ENCODE data around the gene HOXD12.
A peak's percentile ranks its signal among the peaks of the same experiment; 100 is the strongest.

DNA sequence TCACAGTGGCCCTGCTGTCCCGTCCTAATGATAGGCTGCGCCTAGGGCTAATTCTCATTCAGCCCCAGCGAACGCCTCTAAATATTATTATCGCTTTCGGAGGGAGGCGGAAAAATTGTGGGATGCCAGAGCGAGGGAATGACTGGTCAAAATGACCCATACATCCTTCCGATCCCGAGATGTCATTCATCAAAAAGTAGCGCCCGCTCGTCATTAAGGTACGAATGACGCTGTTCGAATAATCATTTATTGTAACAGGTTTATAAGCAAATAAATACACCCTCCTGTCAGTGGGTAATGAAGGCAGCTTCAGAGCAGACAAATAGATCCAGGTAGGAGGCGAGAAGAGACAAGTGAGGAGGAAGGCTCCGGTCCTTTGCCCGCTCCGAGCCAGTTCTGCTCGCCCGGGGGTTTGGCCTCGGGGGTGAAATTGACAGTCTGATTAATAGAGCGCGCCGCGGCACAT lies 15.8 kb upstream of the HOXD12 start, which contains the start of gene EVX2:
- TF ChIP-seq CTCF (conservative IDR thresholded peaks at IDR 0.05; ENCODE audit: low read depth in 2 of 2) (no peak), CREB1 (CRISPR knock-in tag; IDR thresholded peaks at IDR 0.05; ENCODE audit: low read depth) (no peak), NANOG (IDR thresholded peaks at IDR 0.05; ENCODE audit: borderline replicate concordance) (no peak), EZH2 (IDR thresholded peaks at IDR 0.05; ENCODE audit: low read depth, unreplicated experiment) (peak; percentile 91), ZNF114 (CRISPR knock-in tag; IDR thresholded peaks at IDR 0.05) (no peak), POLR2AphosphoS5 (IDR thresholded peaks at IDR 0.05; ENCODE audit: low read depth) (no peak), JUNB (IDR thresholded peaks at IDR 0.05; ENCODE audit: unreplicated experiment) (no peak), EZH2phosphoT487 (IDR thresholded peaks at IDR 0.05; ENCODE audit: unreplicated experiment) (no peak), ETS1 (IDR thresholded peaks at IDR 0.05) (no peak)
- TF ChIP-seq, protein P1, sequence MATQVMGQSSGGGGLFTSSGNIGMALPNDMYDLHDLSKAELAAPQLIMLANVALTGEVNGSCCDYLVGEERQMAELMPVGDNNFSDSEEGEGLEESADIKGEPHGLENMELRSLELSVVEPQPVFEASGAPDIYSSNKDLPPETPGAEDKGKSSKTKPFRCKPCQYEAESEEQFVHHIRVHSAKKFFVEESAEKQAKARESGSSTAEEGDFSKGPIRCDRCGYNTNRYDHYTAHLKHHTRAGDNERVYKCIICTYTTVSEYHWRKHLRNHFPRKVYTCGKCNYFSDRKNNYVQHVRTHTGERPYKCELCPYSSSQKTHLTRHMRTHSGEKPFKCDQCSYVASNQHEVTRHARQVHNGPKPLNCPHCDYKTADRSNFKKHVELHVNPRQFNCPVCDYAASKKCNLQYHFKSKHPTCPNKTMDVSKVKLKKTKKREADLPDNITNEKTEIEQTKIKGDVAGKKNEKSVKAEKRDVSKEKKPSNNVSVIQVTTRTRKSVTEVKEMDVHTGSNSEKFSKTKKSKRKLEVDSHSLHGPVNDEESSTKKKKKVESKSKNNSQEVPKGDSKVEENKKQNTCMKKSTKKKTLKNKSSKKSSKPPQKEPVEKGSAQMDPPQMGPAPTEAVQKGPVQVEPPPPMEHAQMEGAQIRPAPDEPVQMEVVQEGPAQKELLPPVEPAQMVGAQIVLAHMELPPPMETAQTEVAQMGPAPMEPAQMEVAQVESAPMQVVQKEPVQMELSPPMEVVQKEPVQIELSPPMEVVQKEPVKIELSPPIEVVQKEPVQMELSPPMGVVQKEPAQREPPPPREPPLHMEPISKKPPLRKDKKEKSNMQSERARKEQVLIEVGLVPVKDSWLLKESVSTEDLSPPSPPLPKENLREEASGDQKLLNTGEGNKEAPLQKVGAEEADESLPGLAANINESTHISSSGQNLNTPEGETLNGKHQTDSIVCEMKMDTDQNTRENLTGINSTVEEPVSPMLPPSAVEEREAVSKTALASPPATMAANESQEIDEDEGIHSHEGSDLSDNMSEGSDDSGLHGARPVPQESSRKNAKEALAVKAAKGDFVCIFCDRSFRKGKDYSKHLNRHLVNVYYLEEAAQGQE (IDR thresholded peaks at IDR 0.05; ENCODE audit: unreplicated experiment): no peak
